Stimulated activated CD4-positive, alpha-beta T cell treated with anti-CD3 and anti-CD28 coated beads, Interleukin-12 subunit alpha, Interleukin-12 subunit beta, amount 100 ng/mL, for 48 hours (primary cell): ENCODE measurements around the gene RNF13.
"Not testable (repeated sequence)": the region's sequence is repeated elsewhere in the genome, so short reads cannot be mapped to it uniquely, and the experiment has no call there.

Experiments
- DNase-seq, 3 donors: peaks; one replicate each; pipeline ENCODE4 v3.0.0-alpha.2; 2020; ENCODE audit warnings: low read depth in 2 of 3, low spot score in 1 of 3

Gene RNF13

GRCh38 chr3:149949181-149949580 lies 136.2 kb downstream of the RNF13 start:
- DNase-seq, result no peak

GRCh38 chr3:149954812-149955211 lies 141.8 kb downstream of the RNF13 start:
- DNase-seq, result no peak

- no peak for DNase-seq
Measured at GRCh38 chr3:149955449-149955848, 142.4 kb downstream of the RNF13 start.

- no peak for DNase-seq
Measured at GRCh38 chr3:149957361-149958125, 144.5 kb downstream of the RNF13 start.

GRCh38 chr3:149958171-149958796 lies 145.3 kb downstream of the RNF13 start:
- DNase-seq, result no peak

- DNase-seq, result no peak
Measured at GRCh38 chr3:149959443-149959842, 146.4 kb downstream of the RNF13 start.

GRCh38 chr3:149963485-149963884 lies 150.5 kb downstream of the RNF13 start:
- no peak for DNase-seq

GRCh38 chr3:149964291-149964690 lies 151.3 kb downstream of the RNF13 start:
- DNase-seq, result no peak

- no peak for DNase-seq
Measured at GRCh38 chr3:149965278-149965677, 152.3 kb downstream of the RNF13 start.

GRCh38 chr3:149967086-149967685 lies 154.2 kb downstream of the RNF13 start:
- no peak for DNase-seq

GRCh38 chr3:149968216-149968615 lies 155.2 kb downstream of the RNF13 start:
- no peak for DNase-seq

- no peak for DNase-seq
Measured at GRCh38 chr3:149969110-149969939, 156.3 kb downstream of the RNF13 start.

- DNase-seq, result peak; percentile 50 to 57 (median 56)
Measured at GRCh38 chr3:149969940-149970715, 157.1 kb downstream of the RNF13 start.

GRCh38 chr3:149970716-149971402 lies 157.8 kb downstream of the RNF13 start, which contains the start of gene PFN2:
Gene PFN2 (minus strand): TSS chr3:149970895. CDS start chr3:149970856, 39 bp downstream.
- peak; percentile 14 to 28 (median 16) for DNase-seq

- peak in 1 of 3 donors; percentile 3 for DNase-seq
Measured at GRCh38 chr3:149971403-149972075, 158.5 kb downstream of the RNF13 start.

GRCh38 chr3:149975919-149976318 lies 162.9 kb downstream of the RNF13 start:
- no peak for DNase-seq

GRCh38 chr3:149977386-149977785 lies 164.4 kb downstream of the RNF13 start:
- no peak for DNase-seq

GRCh38 chr3:149981979-149982378 lies 169.0 kb downstream of the RNF13 start:
- not testable (repeated sequence) for DNase-seq

- not testable (repeated sequence) for DNase-seq
Measured at GRCh38 chr3:149983053-149983452, 170.0 kb downstream of the RNF13 start.
